ENCODE results near the gene TBC1D17.
"Not testable (repeated sequence)": the region's sequence is repeated elsewhere in the genome, so short reads cannot be mapped to it uniquely, and the experiment has no call there.

Gene TBC1D17

DNA sequence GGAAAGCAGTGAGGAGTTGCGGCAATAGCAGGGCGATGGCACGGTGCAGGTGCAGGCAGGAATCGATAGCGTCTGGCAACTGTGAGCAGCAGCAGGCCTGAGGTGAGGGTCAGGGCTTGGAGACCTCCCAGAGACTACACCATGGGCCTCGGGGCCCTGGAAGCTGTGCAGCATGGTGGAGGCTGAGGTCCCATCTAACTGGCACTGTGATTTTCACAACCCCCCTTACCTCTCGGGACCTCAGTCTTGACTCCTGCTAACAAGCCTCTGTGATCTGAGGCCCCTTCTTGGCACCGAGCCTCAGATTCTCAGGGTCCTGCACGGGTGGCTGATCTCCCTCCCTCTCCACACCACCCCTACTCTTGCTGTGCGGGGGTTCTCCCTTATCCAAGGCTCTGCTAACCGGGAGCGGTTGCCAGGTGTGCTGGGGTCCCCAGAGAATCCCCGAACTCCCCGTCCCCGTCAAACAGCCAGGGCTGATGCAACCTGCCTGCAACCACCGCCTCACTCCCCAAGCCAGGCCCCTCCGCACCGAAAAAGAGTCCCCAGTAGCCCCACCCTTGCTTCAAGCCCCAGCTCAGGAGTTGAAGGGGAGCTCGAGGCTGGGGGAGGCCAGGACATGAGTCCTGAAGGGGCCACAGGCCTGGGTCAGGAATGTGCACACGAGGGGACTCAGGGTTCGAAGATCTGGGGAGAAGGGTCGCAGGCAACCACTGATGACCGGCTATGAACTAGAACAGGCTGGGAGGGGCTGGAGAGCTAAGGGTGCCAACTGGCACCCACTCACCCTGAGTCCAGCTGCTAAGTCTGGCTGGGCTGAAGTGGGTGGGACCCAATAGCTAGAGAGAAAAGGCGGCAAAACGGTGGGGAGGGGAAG lies 46.7 kb downstream of the TBC1D17 start:
- no peak for DNase-seq

DNA sequence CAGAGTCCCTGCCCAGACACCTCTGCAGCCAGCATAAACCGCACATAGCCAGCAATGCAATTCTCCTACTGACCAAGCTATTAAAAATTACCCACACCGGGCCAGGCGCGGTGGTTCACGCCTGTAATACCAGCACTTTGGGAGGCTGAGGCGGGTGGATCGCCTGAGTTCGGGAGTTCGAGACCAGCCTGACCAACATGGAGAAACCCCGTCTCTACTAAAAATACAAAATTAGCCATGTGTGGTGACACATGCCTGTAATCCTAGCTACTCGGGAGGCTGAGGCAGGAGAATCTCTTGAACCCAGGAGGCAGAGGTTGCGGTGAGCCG lies 47.3 kb downstream of the TBC1D17 start:
- DNase-seq = not testable (repeated sequence)

DNA sequence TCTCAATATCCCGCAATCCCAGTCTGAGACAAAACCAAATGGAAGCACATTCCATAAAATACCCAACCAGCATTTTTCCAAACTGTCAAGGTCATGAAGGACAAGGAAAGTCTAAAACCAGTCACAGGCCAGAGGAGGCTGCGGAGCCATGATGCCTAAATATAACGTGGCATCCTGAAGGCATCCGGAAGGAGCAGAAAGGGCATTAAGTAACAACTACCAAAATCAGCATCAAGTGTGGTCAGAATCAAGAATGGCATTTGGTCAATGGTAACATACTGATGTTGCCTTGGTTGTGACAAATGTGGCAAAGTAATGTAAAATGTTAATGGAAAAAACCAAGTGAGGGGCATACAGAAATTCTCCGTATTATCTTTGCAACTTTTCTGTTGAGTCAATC lies 48.0 kb downstream of the TBC1D17 start:
- no peak for DNase-seq

DNA sequence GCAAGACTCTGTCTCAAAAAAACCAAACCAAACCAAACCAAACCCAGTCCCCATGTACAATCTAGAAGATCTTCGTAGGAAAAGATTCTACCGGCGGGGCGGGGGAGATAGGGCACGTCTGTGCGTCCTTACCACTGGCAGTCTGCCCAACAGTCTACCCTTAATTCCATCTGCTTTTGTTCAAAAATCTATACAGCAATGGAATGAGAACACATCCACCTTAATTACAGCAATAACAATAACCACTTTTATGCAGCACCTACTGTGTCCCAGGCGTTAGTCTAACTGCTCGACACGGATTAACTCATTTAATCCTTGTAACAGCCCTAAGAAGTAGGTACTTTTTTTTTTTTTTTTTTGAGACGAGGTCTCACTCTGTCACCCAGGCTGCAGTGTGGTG lies 49.0 kb downstream of the TBC1D17 start:
- DNase-seq = no peak

DNA sequence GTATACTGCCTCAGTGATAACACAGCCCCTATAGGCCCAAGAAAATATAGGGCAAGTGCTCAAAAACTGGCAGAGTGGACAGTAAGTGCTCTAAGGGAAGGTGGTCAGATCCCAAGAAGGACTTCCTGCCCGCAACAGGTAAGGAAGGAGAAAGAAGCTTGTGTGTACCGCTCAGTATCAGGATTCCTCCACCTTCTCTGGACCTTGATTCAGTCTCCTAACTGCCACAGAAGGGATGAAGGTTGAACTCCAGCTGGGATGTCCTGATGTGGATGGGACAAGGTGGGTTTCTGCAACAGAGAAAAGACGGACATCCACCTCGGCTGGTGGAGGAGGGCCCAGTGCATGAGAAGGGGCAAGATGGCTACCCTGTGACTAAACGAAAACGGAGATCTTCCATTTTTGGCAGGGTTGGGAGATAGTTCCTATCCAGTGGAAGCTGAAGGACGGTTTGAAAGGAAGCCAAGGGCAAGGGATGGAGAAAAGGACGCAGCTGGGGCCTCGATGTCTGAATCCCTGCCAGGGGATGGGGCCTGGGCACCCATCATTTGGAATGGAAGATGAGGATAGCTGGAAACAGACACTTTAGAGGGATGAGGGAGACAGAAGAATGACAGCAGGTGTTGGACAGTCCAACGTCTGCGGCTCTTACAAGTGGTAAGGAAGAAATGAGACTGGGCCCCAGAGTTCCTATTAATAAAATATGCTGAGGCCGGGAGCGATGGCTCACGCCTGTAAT lies 50.2 kb downstream of the TBC1D17 start:
- DNase-seq = no peak

DNA sequence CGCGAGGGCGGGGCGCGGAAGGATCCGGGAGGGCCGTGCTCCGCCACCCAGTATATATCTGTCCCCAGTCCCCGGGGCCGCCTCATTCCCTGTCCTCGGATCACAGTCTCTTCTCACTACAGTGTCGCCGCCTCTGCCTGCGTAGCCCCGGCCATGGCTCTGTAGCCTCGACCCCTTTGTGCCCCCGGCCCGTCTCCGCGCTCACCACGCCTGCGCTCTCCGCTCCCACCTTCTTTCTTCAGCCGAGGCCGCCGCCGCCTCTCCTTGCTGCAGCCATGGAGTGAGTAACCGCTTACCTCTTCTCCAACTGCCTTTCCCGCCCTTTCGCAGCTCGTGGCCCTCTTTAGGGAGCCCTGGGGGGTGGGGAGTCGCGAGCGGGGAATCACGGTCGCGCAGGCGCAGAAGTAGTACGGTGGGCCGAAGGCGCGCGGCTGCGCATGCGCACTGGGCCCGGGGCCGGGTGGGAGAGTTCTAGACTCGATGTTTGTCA lies 51.7 kb downstream of the TBC1D17 start, which contains the start of the genes ATF5 and NUP62:
ATF5 (plus strand) TSS at position 85 of the 490 bp plus-strand sequence. CDS start 1,646 bp downstream, outside the sequence.
NUP62 (minus strand) TSS at position 384 of the 490 bp plus-strand sequence. CDS start 19,697 bp downstream, outside the sequence.
- peak; percentile 93 for DNase-seq

DNA sequence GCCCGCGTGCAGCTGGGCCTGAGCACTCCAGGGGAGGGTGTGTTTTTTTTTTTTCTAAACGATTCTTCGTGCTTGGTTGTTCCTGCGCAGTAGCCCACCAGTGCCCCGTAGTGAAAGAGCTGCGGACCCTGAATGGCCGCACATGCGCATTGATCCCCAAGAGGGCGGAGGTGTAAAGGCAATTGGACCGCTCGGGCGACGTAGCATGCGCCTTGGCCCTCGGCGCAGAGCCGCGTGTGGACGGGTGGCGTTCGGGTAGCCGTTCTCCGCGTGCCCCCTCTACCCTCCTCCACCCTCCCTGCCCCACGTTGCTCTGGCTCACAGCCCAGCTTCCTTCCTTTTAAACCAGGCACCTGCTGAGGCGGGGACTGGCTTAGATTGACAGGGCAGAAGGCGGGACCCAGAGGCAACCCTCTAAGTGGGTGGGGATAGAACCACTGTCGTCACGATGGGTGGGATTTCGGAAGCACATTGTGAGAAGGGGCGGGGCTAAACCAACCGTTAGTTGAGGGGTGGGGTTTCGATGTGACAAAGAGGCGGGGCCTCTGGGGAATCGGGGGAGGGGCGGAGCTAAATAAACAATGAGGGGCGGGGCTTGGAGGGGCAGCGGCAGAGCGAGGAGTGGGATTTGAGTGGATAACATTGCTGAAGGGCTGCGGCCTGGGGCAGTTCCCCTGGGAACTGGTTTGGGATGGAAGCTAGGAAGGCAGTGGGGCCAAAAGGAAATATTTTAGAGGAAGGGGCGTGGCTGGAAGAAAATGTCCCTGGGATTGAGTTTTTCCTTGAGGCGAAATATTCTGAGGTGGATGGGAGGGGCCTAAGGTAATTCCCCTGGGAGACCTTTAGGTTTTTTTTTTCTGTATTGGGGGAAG lies 52.3 kb downstream of the TBC1D17 start:
- peak; percentile 96 for DNase-seq

DNA sequence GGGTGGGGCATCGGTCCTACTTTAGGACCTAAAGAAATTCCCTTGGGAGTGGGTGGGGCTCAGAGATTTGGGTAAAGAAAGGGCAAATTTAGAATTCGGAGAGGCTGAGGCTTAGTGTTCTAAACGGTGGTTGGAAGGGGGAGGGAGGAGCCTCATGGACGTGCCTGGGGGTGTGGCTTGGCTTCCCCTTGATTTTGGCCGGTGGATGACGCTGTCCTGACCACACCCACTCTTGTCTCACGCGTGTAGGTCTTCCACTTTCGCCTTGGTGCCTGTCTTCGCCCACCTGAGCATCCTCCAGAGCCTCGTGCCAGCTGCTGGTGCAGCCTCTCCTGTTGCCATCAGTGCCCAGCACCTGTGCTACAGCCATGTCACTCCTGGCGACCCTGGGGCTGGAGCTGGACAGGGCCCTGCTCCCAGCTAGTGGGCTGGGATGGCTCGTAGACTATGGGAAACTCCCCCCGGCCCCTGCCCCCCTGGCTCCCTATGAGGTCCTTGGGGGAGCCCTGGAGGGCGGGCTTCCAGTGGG lies 53.0 kb downstream of the TBC1D17 start:
- no peak for DNase-seq

DNA sequence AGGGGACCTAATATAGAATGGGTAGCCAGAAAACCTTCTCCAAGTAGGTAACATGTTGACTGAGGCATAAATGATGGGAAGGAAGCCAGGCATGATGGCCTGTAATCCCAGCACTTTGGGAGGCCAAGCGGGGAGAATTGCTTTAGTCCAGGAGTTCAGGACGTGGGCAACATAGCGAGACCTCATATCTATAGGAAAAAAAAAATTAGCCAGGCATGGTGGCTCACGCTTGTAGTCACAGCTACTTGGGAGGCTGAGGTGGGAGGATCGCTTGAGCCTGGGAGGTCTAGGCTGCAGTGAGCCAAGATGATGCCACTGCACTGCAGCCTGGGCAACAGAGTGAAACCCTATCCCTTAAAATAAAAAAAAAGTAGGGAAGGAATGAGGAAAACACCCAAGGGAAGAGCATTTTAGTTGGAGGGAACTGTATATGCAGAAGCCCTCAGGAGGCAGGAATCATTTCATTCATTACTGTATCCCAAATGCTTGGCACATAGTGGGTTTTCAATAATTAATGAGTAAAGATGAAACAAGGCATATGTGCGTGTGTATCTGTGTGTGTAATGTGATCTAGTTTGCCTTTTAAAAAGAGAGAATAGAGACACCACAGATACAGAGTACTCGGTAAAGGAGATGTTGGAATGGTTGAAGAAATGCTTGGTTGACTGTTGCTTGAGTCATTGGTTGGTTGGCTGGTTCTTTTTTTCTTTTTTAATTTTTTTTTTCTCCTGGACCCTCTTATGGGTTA lies 54.0 kb downstream of the TBC1D17 start:
- DNase-seq = no peak

DNA sequence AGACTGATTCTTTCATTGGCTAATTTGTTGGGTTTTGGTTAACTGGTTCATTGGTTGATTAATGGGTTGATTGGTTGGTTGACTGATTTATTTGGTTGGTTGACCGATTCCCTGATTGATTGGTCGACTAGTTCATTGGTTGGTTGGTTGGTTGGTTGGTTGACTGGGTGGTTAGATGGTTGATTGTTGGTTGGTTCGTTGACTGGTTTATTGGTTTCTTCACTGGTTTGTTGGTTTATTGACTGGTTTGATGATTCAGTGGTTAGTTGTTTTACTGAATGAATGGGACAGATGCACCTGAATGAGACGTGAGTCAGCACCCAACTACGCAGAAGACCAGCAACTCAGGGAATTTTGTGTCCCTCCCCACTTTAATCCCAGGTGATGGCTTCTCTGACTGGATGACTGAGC lies 54.5 kb downstream of the TBC1D17 start:
- DNase-seq = no peak

DNA sequence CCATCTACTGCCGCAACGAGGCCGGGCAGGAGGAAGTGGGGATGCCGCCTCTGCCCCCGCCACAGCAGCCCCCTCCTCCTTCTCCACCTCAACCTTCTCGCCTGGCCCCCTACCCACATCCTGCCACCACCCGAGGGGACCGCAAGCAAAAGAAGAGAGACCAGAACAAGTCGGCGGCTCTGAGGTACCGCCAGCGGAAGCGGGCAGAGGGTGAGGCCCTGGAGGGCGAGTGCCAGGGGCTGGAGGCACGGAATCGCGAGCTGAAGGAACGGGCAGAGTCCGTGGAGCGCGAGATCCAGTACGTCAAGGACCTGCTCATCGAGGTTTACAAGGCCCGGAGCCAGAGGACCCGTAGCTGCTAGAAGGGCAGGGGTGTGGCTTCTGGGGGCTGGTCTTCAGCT lies 55.2 kb downstream of the TBC1D17 start:
- DNase-seq = no peak

DNA sequence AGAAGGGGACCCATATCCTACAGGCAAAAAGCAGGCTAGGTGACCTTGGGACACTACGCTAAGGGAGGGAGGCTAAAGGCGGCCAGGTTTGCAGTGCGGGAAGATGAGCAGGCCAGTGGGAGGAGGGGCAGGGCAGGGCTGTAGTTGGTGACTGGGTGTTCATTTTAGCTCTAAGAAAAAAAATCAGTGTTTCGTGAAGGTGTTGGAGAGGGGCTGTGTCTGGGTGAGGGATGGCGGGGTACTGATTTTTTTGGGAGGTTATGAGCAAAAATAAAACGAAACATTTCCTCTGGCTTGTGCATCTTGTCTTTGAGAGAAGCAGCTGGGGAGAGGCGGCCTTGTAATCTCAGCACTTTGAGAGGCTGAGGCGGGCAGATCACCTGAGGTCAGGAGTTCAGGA lies 56.1 kb downstream of the TBC1D17 start:
- no peak for DNase-seq

DNA sequence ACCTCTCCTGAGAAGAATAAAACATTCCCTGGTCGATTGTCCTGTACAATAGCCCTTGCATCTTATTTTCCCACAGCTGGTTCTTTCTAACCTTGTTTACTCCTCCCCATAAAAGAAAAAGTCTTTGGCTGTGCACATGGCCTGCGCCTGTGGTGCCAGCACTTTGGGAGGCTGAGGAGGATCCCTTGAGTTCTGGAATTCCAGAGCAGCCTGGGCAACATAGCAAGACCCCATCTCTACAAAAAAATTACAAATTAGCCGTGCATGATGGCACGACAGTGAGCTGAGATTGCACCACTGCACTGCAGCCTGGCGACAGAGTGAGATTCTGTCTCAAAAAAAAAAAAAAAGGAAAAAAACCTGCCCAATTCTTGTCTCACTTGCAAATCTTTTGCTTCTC lies 59.0 kb downstream of the TBC1D17 start:
- DNase-seq = no peak

DNA sequence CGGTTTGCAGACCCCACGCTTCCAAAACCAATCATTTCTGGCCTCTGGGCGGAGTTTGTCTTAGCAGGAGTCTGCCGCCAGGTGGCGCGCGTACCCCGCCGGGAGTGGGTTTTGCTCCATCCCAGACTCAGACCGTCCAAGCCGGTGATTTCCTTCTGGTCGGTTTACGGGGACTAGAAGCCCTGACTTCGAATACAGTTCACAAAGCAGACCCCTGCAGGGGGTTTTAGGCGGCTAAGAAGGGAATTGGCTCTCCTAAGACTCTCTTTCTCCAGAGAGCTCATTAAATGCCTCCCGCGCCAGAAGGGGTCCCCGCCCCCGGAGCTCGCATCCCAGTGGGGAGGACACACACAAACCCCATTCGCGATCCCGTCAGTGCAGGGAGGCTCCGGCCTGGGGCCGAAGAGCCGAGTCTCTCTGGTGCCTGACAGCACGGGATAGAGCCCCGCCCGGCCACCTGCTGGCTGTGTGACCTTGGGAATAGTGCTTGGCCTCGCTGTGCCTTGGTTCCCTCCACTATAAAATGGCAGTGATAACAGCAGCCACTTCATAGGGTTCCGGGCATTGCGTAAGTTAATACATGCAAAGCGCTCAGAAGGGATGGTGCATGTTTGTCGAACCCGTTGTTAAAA lies 60.4 kb downstream of the TBC1D17 start:
- peak; percentile 65 for DNase-seq

Measured in NCI-H1105 (cell line).